Epithelial cell of proximal tubule (primary cell): ENCODE measurements around the gene TMEM147. TPM values are rescaled to one million over a fixed set of nuclear protein-coding genes. Genes with fewer than 3 reads are reported as not detected.
A peak's percentile ranks its signal among the peaks of the same experiment; 100 is the strongest.

Source experiments
- DNase-seq: peaks from one replicate; pipeline ENCODE4 v3.0.0-alpha.2; 2011; ENCODE audit warnings: low read depth
- H3K4me3 ChIP-seq: 2 replicates; pipeline ENCODE4 v1.5.1; 2011; ENCODE audit warnings: low read depth, mild to moderate bottlenecking, low read length
- total RNA-seq: library from RNA; depleted of rRNA; stranded (reverse); fragments of >200 nt; gene quantifications from 2 replicates; pipeline ENCODE4 v1.2.3, GENCODE V29; 2015
- TF ChIP-seq, protein P1 (sequence below): conservative IDR thresholded peaks from 2 replicates; pipeline ENCODE4 v1.5.1; 2012; ENCODE audit warnings: low read depth, mild to moderate bottlenecking, low read length

TMEM147 gene
- total RNA-seq, 1 donor from 2014 or later, result 167 TPM

DNA sequence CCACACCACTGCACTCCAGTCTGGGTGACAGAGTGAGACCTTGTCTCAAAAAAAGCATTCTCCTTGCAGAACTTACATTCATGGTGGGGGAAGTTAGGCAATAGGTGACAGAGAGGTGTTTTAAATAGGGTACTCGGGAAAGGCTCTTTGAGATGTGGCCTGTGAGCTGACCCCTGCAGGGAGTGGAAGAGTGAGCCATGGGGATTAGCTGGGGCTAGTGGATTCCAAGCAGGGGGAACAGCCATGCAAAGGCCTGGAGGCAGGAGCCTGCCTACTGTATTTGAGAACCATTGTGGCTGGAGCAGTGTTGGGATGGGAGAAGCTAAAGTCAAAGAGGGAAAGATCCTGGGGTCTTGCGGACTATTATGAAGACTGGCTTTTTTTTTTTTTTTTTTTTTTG is 28.1 kb upstream of the TMEM147 start:
- no peak for DNase-seq
- no peak overlapping the region for H3K4me3 ChIP-seq
- TF ChIP-seq, protein P1, sequence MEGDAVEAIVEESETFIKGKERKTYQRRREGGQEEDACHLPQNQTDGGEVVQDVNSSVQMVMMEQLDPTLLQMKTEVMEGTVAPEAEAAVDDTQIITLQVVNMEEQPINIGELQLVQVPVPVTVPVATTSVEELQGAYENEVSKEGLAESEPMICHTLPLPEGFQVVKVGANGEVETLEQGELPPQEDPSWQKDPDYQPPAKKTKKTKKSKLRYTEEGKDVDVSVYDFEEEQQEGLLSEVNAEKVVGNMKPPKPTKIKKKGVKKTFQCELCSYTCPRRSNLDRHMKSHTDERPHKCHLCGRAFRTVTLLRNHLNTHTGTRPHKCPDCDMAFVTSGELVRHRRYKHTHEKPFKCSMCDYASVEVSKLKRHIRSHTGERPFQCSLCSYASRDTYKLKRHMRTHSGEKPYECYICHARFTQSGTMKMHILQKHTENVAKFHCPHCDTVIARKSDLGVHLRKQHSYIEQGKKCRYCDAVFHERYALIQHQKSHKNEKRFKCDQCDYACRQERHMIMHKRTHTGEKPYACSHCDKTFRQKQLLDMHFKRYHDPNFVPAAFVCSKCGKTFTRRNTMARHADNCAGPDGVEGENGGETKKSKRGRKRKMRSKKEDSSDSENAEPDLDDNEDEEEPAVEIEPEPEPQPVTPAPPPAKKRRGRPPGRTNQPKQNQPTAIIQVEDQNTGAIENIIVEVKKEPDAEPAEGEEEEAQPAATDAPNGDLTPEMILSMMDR, result no peak

GRCh38 chr19:35518313-35518712 is 27.1 kb upstream of the TMEM147 start:
- H3K4me3 ChIP-seq, result no peak overlapping the region
- TF ChIP-seq, protein P1, result no peak
- peak; percentile 44 for DNase-seq

DNA sequence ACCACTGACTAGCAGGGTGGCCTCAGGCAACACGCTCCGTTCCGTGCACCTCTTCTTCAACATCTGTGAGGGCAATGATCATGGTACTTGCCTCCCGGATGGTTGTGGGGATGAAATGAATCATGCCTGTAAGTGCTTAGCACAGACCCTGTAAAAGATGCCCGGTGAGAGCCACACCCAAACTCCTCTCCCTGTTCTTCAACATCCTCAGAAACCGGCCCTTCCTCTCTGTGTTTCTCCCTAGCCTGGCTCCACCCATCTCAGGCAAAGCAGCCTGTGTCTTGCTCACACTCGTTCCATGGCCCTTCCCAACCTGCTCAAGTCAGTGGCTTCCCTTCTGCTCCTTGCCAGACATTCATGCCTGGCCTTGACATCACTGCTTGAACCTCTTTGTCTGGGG is 26.1 kb upstream of the TMEM147 start:
- TF ChIP-seq, protein P1, result no peak
- H3K4me3 ChIP-seq, result no peak overlapping the region
- DNase-seq, result no peak

- TF ChIP-seq, protein P1, result no peak
- DNase-seq, result no peak
- H3K4me3 ChIP-seq, result no peak overlapping the region
These were observed 24.2 kb upstream of the TMEM147 start for GRCh38 chr19:35521124-35521743.

- no peak overlapping the region for H3K4me3 ChIP-seq
- DNase-seq, result no peak
- TF ChIP-seq, protein P1, result no peak
These were observed 22.6 kb upstream of the TMEM147 start for GRCh38 chr19:35522745-35523327.

DNA sequence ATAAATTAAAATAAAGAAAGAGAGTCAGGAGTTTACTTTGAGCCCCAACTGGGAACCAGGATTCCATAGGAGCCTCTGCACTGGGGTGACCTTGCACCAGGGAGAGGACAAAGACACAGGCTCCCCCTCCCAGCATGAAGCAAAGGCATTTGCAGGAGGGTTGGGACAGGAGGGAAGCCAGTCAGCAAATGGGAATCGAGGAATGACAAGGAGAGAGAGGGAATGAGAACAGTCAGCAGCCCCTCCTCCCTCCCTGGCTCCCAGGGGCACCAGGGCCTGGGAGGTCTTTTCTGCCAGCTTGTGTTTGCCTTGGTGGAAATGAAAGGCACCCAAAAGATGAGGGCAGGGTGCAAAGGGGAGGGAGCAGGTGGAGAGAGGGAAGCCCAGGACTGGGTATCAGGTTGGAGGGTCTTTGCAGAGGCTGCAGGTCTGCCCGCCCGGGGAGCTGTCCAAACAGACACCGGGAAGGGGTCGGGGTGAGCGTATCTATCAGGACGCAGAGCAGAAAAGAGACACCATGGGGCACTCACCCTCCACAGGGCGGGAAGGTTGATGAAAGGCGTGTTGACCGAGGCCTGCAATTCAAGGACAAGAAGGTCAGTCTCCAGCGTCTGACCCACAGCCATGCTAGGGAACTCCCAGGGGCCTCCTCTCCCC is 21.1 kb upstream of the TMEM147 start:
- DNase-seq, result no peak
- no peak overlapping the region for H3K4me3 ChIP-seq
- TF ChIP-seq, protein P1, result no peak
